DOHH2 (cell line): Measurements from ENCODE around the gene PRKCE.

Experiments used
- H3F3A ChIP-seq: fragments of 200-600 bp; sonication (generic), shearing (Covaris generic); 2 replicates; pipeline ENCODE4 v1.6.0; 2016; ENCODE audit warnings: antibody characterized with exemption, mild to moderate bottlenecking; ENCODE audit not compliant: control insufficient read depth, insufficient read depth
- H3K27ac ChIP-seq: fragments of 200-600 bp; sonication (generic); 2 replicates; pipeline ENCODE4 v1.5.1; 2014; ENCODE audit warnings: low read depth, mild to moderate bottlenecking, low read length, moderate library complexity
- H3K27me3 ChIP-seq: fragments of 200-600 bp; sonication (generic); 2 replicates; pipeline ENCODE4 v1.6.1; 2014; ENCODE audit warnings: mild to moderate bottlenecking, low read length, mixed read lengths; ENCODE audit not compliant: control insufficient read depth
- H3K36me3 ChIP-seq: fragments of 200-600 bp; sonication (generic); 2 replicates; pipeline ENCODE4 v1.6.1; 2014; ENCODE audit warnings: mild to moderate bottlenecking, low read length, moderate library complexity, mixed read lengths; ENCODE audit not compliant: control insufficient read depth
- H3K4me1 ChIP-seq: fragments of 200-600 bp; sonication (generic); 2 replicates; pipeline ENCODE4 v1.6.1; 2014; ENCODE audit warnings: mild to moderate bottlenecking, low read length, mixed read lengths; ENCODE audit not compliant: control insufficient read depth
- H3K4me2 ChIP-seq: fragments of 200-600 bp; sonication (generic); 2 replicates; pipeline ENCODE4 v1.6.0; 2014; ENCODE audit warnings: mild to moderate bottlenecking, low read length, moderate library complexity
- H3K4me3 ChIP-seq: fragments of 200-600 bp; sonication (generic); 2 replicates; pipeline ENCODE4 v1.5.1; 2014; ENCODE audit warnings: mild to moderate bottlenecking, low read length, mixed read lengths
- H3K79me2 ChIP-seq: fragments of 200-600 bp; sonication (generic); 2 replicates; pipeline ENCODE4 v1.6.1; 2014; ENCODE audit warnings: mild to moderate bottlenecking, low read length, mixed read lengths; ENCODE audit not compliant: control insufficient read depth
- H3K9me2 ChIP-seq: fragments of 200-600 bp; sonication (generic); replicated peaks from 2 replicates; pipeline ENCODE4 v1.6.1; 2014; ENCODE audit warnings: mild to moderate bottlenecking, low read length, mixed read lengths; ENCODE audit not compliant: control insufficient read depth
- H3K9me3 ChIP-seq: fragments of 200-600 bp; sonication (generic); 2 replicates; pipeline ENCODE4 v1.6.1; 2014; ENCODE audit warnings: antibody characterized with exemption, low read length, mixed read lengths; ENCODE audit not compliant: control insufficient read depth, insufficient read depth
- H4K20me1 ChIP-seq: fragments of 200-600 bp; sonication (generic); 2 replicates; pipeline ENCODE4 v1.6.0; 2014; ENCODE audit warnings: low read depth, mild to moderate bottlenecking, antibody characterized with exemption, low read length, moderate library complexity; ENCODE audit not compliant: control insufficient read depth, insufficient read depth
- EZH2phosphoT487 ChIP-seq: fragments of 200-600 bp; sonication (generic); IDR thresholded peaks from 2 replicates; pipeline ENCODE4 v1.6.1; 2017; ENCODE audit warnings: borderline replicate concordance, mild to moderate bottlenecking, antibody characterized with exemption, low read length, moderate library complexity, mixed read lengths
- TF ChIP-seq, protein P1 (sequence below): fragments of 200-600 bp; sonication (generic); IDR thresholded peaks from one replicate; pipeline ENCODE4 v1.5.1; 2014; ENCODE audit warnings: antibody characterized with exemption, mild to moderate bottlenecking, low read depth, low read length; ENCODE audit not compliant: poor library complexity, severe bottlenecking

The PRKCE gene

DNA sequence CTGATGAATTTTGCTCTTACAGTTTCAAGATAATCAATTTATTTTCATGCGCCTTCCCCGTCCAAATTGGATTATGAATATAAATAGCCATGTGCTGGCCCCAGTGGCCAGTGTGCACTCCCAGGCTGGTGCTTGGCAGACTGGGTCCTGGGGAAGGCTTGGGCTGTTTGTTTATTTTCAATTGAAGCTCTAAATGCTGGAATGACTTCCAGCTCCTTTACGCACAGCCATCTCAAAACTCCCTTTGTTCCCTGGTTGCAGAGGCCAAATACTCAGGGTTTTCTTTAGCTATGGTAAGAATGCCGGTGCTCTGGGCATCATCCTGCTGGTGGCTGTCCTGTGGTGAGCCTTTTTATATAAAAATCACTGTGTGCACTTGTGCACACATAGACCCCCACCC is 131.5 kb downstream of the PRKCE start:
- Histone ChIP-seq H3K9me2 (no peaks in the 10 kb centered on the region), H3K4me3 (no peak overlapping the region), H3F3A (no peaks in the 10 kb centered on the region), H4K20me1 (no peaks in the 10 kb centered on the region), H3K9me3 (no peaks in the 10 kb centered on the region), H3K4me1 (peaks cover 14% of the 10 kb centered on the region), H3K79me2 (no peaks in the 10 kb centered on the region), H3K27ac (no peak overlapping the region), H3K4me2 (no peak overlapping the region), H3K27me3 (0 out of 2 replicates have a peak, but pooled peaks cover 3% of the 10 kb centered on the region), H3K36me3 (no peaks in the 10 kb centered on the region)
- TF ChIP-seq EZH2phosphoT487 = no peak
- TF ChIP-seq, protein P1, sequence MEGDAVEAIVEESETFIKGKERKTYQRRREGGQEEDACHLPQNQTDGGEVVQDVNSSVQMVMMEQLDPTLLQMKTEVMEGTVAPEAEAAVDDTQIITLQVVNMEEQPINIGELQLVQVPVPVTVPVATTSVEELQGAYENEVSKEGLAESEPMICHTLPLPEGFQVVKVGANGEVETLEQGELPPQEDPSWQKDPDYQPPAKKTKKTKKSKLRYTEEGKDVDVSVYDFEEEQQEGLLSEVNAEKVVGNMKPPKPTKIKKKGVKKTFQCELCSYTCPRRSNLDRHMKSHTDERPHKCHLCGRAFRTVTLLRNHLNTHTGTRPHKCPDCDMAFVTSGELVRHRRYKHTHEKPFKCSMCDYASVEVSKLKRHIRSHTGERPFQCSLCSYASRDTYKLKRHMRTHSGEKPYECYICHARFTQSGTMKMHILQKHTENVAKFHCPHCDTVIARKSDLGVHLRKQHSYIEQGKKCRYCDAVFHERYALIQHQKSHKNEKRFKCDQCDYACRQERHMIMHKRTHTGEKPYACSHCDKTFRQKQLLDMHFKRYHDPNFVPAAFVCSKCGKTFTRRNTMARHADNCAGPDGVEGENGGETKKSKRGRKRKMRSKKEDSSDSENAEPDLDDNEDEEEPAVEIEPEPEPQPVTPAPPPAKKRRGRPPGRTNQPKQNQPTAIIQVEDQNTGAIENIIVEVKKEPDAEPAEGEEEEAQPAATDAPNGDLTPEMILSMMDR = no peak

DNA sequence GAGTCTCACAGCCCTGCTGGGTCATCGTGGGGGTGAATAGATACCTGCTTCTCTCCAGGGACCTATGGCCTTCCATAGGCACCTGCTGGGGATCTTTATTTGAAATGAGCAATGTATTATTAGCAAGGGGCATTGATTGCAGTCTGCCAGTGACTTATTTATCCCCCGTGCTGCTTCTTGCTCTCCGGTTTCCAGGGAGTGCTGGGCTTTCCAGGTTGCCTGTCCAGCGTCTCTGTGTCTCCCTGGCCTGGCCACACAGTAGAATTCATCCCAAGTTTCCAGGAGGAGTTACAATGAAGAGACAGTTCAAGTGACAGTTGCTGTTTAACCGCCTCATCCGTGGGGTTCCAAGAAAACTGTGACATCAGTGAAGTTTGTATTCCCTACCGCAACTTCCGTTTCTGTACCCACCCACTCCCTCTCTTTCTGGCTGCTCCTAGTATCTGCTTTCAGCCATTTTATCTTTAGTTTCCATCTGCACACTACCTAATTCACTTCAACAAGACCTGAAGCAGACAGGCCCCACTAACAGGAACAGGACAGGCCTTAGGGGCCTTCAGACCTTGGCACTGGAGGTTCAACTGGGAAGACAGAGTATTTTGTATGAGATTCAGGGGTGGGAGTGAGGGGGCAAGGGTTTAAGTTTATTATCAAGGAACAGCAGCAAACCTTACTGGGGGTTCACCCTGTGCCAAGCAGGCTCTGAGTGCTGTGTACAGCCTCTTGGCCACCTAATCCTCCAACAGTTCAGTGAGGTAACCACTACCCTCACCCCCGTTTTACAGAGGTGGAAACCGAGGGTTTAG is 134.8 kb downstream of the PRKCE start:
- H3K4me1 ChIP-seq = peaks cover 18% of the 10 kb centered on the region
- TF ChIP-seq EZH2phosphoT487 = no peak
- TF ChIP-seq, protein P1 = no peak
- H3K79me2 ChIP-seq = no peaks in the 10 kb centered on the region
- no peak overlapping the region for H3K27ac ChIP-seq
- no peaks in the 10 kb centered on the region for H3K9me3 ChIP-seq
- no peak overlapping the region for H3K4me2 ChIP-seq
- H3K36me3 ChIP-seq = no peaks in the 10 kb centered on the region
- H3K4me3 ChIP-seq = no peak overlapping the region
- H3F3A ChIP-seq = no peaks in the 10 kb centered on the region
- H3K9me2 ChIP-seq = no peaks in the 10 kb centered on the region
- no peaks in the 10 kb centered on the region for H4K20me1 ChIP-seq
- no peaks in the 10 kb centered on the region for H3K27me3 ChIP-seq

DNA sequence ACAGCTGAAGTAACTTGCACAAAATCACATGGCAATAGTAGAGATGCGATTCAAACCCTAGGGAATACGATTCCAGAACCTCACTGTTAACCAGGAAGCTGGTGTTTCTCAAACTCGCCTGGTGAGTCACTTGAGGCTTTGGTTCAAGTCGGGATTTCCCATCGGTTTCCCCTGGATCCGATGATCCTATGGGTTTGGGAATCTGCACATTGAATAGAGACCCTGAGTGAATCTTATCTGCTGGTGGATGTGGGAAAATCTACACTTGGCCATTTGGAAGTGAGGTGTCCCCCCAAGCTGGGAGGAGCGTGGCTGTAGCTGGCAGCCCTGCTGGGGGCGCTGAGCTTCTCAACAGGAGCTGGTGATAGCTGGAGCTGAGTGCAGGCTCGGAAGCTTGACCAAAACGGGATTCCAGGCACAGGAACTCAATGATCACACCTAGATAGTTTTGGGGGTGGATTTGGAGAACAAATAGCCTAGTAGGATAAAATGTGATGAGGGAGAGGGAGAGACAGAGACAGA is 135.4 kb downstream of the PRKCE start:
- no peaks in the 10 kb centered on the region for H3F3A ChIP-seq
- H3K36me3 ChIP-seq = no peaks in the 10 kb centered on the region
- no peaks in the 10 kb centered on the region for H3K9me3 ChIP-seq
- H3K4me2 ChIP-seq = no peak overlapping the region
- H3K27ac ChIP-seq = no peak overlapping the region
- no peak for TF ChIP-seq EZH2phosphoT487
- TF ChIP-seq, protein P1 = no peak
- H3K27me3 ChIP-seq = no peaks in the 10 kb centered on the region
- peaks cover 18% of the 10 kb centered on the region for H3K4me1 ChIP-seq
- no peaks in the 10 kb centered on the region for H4K20me1 ChIP-seq
- H3K9me2 ChIP-seq = no peaks in the 10 kb centered on the region
- H3K79me2 ChIP-seq = no peaks in the 10 kb centered on the region
- no peak overlapping the region for H3K4me3 ChIP-seq
